ENCODE results near the gene MYADM. TPM values are rescaled to one million over a fixed set of nuclear protein-coding genes. Genes with fewer than 3 reads are reported as not detected.

Gene MYADM
- total RNA-seq, 2 donors from 2014 or later = 112 to 157 TPM

DNA sequence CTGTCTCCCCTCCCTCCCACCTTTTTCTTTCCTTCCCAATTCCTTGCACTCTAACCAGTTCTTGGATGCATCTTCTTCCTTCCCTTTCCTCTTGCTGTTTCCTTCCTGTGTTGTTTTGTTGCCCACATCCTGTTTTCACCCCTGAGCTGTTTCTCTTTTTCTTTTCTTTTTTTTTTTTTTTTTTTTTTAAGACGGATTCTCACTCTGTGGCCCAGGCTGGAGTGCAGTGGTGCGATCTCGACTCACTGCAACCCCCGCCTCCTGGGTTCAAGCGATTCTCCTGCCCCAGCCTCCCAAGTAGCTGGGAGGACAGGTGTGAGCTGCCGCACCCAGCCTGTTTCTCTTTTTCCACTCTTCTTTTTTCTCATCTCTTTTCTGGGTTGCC is 6.9 kb downstream of the MYADM start:
- TF ChIP-seq, protein P1, sequence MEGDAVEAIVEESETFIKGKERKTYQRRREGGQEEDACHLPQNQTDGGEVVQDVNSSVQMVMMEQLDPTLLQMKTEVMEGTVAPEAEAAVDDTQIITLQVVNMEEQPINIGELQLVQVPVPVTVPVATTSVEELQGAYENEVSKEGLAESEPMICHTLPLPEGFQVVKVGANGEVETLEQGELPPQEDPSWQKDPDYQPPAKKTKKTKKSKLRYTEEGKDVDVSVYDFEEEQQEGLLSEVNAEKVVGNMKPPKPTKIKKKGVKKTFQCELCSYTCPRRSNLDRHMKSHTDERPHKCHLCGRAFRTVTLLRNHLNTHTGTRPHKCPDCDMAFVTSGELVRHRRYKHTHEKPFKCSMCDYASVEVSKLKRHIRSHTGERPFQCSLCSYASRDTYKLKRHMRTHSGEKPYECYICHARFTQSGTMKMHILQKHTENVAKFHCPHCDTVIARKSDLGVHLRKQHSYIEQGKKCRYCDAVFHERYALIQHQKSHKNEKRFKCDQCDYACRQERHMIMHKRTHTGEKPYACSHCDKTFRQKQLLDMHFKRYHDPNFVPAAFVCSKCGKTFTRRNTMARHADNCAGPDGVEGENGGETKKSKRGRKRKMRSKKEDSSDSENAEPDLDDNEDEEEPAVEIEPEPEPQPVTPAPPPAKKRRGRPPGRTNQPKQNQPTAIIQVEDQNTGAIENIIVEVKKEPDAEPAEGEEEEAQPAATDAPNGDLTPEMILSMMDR (conservative IDR thresholded peaks at IDR 0.05) = no peak
- Histone ChIP-seq H3K27me3 (ENCODE audit: control insufficient read depth, insufficient read depth, low read length, poor library complexity, severe bottlenecking) (no peaks in the 10 kb centered on the region), H3K36me3 (ENCODE audit: control insufficient read depth, insufficient read depth, low read length) (peaks cover 47% of the 10 kb centered on the region), H3K9ac (ENCODE audit: extremely low read depth, low read length, poor library complexity, severe bottlenecking) (no peak overlapping the region), H3K27ac (ENCODE audit: low read depth, low read length) (no peak overlapping the region), H3K9me3 (ENCODE audit: control insufficient read depth, low read length) (no peaks in the 10 kb centered on the region), H3K4me1 (ENCODE audit: control insufficient read depth, insufficient read depth, low read length) (no peaks in the 10 kb centered on the region), H3K4me3 (ENCODE audit: low read length) (peak overlapping the region; percentile 45)
- no peak overlapping the region for H3K4me3 Mint-ChIP-seq
- no peaks in the 10 kb centered on the region for H3K27me3 Mint-ChIP-seq (ENCODE audit: insufficient read depth)
- WGBS, 2 experiments (ENCODE audit: insufficient coverage in 1 of 2, insufficient read length in 1 of 2) = 93% methylated on average over 5 to 6 of the region's 6 CpGs
- H3K27ac Mint-ChIP-seq = peak overlapping the region; percentile 48
- H3K4me1 Mint-ChIP-seq = peaks cover 13% of the 10 kb centered on the region
- H3K9me3 Mint-ChIP-seq = no peaks in the 10 kb centered on the region
- DNase-seq = no peak
- H3K36me3 Mint-ChIP-seq (ENCODE audit: low read depth) = peaks cover 36% of the 10 kb centered on the region

DNA sequence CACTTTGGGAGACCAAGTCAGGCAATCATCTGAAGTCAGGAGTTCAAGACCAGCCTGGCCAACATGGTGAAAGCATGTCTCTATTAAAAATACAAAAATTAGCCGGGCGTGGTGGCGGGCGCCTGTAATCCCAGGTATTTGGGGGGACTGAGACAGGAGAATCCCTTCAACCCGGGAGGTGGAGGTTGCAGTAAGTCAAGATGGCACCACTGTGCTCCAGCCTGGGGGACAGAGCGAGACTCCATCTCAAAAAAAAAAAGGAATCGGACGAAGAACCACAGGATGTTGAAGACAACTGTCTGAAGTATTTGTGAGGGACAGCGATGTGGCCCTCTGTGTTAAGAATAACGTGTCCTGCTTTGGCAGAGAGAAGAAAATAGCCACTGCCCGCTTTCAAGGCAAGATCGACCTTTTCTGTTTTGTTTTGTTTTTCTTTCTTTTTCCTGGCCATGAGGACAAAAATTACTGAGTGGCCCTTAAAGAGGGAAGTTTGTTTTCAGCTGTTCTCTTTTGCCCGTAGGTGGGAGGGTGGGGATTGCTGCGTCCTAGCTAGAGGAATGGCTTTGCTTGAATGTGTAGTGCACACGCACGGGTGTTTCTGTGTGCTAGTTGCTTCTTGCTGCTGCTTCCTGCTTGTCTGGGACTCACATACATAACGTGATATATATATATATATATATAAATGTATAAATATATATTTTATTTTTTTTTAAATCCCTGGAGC is 8.1 kb downstream of the MYADM start:
- Mint-ChIP-seq H3K27me3 (ENCODE audit: insufficient read depth) (no peaks in the 10 kb centered on the region), H3K9me3 (no peaks in the 10 kb centered on the region), H3K36me3 (ENCODE audit: low read depth) (peaks cover 31% of the 10 kb centered on the region), H3K4me1 (peaks cover 9% of the 10 kb centered on the region), H3K27ac (no peak overlapping the region), H3K4me3 (no peak overlapping the region)
- Histone ChIP-seq H3K9ac (ENCODE audit: extremely low read depth, low read length, poor library complexity, severe bottlenecking) (no peak overlapping the region), H3K27me3 (ENCODE audit: control insufficient read depth, insufficient read depth, low read length, poor library complexity, severe bottlenecking) (peaks cover 11% of the 10 kb centered on the region), H3K36me3 (ENCODE audit: control insufficient read depth, insufficient read depth, low read length) (peaks cover 42% of the 10 kb centered on the region), H3K9me3 (ENCODE audit: control insufficient read depth, low read length) (no peaks in the 10 kb centered on the region), H3K4me1 (ENCODE audit: control insufficient read depth, insufficient read depth, low read length) (no peaks in the 10 kb centered on the region), H3K27ac (ENCODE audit: low read depth, low read length) (no peak overlapping the region), H3K4me3 (ENCODE audit: low read length) (no peak overlapping the region)
- DNase-seq = no peak
- TF ChIP-seq, protein P1 (conservative IDR thresholded peaks at IDR 0.05) = no peak
- 91 to 98% methylated on average over 11 to 15 of the region's 17 CpGs for WGBS, 2 experiments (ENCODE audit: insufficient coverage in 1 of 2, insufficient read length in 1 of 2)

DNA sequence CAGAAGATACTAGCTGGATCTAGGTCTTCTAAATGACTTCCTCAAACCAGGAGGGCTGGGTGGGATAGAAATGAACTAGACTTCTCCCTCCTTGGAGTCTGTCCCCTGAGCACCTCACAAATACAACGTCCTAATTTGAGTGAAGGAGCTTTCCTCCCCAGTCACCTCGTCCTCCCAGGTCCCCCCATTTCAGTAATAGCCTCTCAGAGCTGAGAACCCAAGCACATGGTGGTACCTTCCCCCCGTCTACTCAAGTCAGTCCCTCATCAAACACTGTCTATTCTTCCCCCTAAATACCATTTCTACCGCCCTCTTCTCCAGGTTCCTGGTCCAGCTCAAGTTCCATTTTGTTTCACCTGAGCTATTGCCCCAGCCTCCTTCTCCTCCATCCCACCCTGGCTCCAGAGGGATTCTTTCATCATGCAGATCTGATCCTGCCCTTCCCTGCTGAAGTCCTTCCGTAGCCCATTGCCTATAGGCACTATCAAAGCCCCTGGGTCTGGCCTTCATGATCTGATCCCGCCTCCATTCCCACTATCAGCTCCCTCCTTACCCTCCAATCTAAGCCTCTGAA is 9.1 kb downstream of the MYADM start:
- no peaks in the 10 kb centered on the region for H3K9me3 Mint-ChIP-seq

More for the DNA sequence above, 9.1 kb downstream of the MYADM start:
- H3K4me1 Mint-ChIP-seq = peaks cover 9% of the 10 kb centered on the region
- no peaks in the 10 kb centered on the region for H3K9me3 ChIP-seq (ENCODE audit: control insufficient read depth, low read length)
- H3K27me3 ChIP-seq (ENCODE audit: control insufficient read depth, insufficient read depth, low read length, poor library complexity, severe bottlenecking) = peaks cover 21% of the 10 kb centered on the region
- peaks cover 22% of the 10 kb centered on the region for H3K36me3 Mint-ChIP-seq (ENCODE audit: low read depth)
- no peak overlapping the region for H3K4me3 ChIP-seq (ENCODE audit: low read length)
- no peak overlapping the region for H3K27ac ChIP-seq (ENCODE audit: low read depth, low read length)
- TF ChIP-seq, protein P1 (conservative IDR thresholded peaks at IDR 0.05) = no peak
- H3K4me1 ChIP-seq (ENCODE audit: control insufficient read depth, insufficient read depth, low read length) = no peaks in the 10 kb centered on the region
- 90 to 91% methylated on average over 4 to 5 of the region's 6 CpGs for WGBS, 2 experiments (ENCODE audit: insufficient coverage in 1 of 2, insufficient read length in 1 of 2)
- H3K27ac Mint-ChIP-seq = no peak overlapping the region
- no peak overlapping the region for H3K9ac ChIP-seq (ENCODE audit: extremely low read depth, low read length, poor library complexity, severe bottlenecking)
- no peak for DNase-seq
- H3K36me3 ChIP-seq (ENCODE audit: control insufficient read depth, insufficient read depth, low read length) = peaks cover 34% of the 10 kb centered on the region
- H3K27me3 Mint-ChIP-seq (ENCODE audit: insufficient read depth) = no peaks in the 10 kb centered on the region
- no peak overlapping the region for H3K4me3 Mint-ChIP-seq

Measured in endodermal cell (in vitro differentiated cells).